Osteoblast (primary cell): Measurements from ENCODE around the gene DEUP1. TPM values are rescaled to one million over a fixed set of nuclear protein-coding genes. Genes with fewer than 3 reads are reported as not detected.

Source experiments
- DNase-seq: peaks from one replicate; pipeline ENCODE4 v3.0.0; 2011; ENCODE audit warnings: low spot score, mixed read lengths; ENCODE audit not compliant: insufficient read length; ENCODE audit errors: missing footprints
- H2AFZ ChIP-seq: 2 replicates; pipeline ENCODE4 v1.6.0; 2011; ENCODE audit warnings: mild to moderate bottlenecking, low read length
- H3K27ac ChIP-seq: 2 replicates; pipeline ENCODE4 v1.5.1; 2011; ENCODE audit warnings: mild to moderate bottlenecking, low read depth, low read length, moderate library complexity
- H3K27me3 ChIP-seq: 2 replicates; pipeline ENCODE4 v1.6.0; 2012; ENCODE audit warnings: mild to moderate bottlenecking, control low read depth, inconsistent platforms, low read length, moderate library complexity; ENCODE audit not compliant: insufficient read depth
- H3K36me3 ChIP-seq: 2 replicates; pipeline ENCODE4 v1.5.1; 2011; ENCODE audit warnings: mild to moderate bottlenecking, low read length, control low read depth, moderate library complexity; ENCODE audit not compliant: insufficient read depth
- H3K4me1 ChIP-seq: 2 replicates; pipeline ENCODE4 v1.5.1; 2011; ENCODE audit warnings: mild to moderate bottlenecking, low read length, control low read depth, moderate library complexity; ENCODE audit not compliant: insufficient read depth
- H3K4me2 ChIP-seq: 2 replicates; pipeline ENCODE4 v1.6.0; 2011; ENCODE audit warnings: mild to moderate bottlenecking, low read length; ENCODE audit not compliant: insufficient read depth
- H3K4me3 ChIP-seq: fragments of 200-600 bp; sonication (generic); 3 replicates; pipeline ENCODE4 v1.5.1; 2012; ENCODE audit warnings: mild to moderate bottlenecking, low read length, inconsistent platforms; ENCODE audit not compliant: insufficient read depth
- H3K79me2 ChIP-seq: 2 replicates; pipeline ENCODE4 v1.6.0; 2012; ENCODE audit warnings: mild to moderate bottlenecking, low read length, control low read depth, inconsistent platforms; ENCODE audit not compliant: insufficient read depth
- H3K9me3 ChIP-seq: 2 replicates; pipeline ENCODE4 v1.5.1; 2011; ENCODE audit warnings: low read depth, low read length, control low read depth
- H4K20me1 ChIP-seq: 2 replicates; pipeline ENCODE4 v1.6.0; 2012; ENCODE audit warnings: mild to moderate bottlenecking, low read length, control low read depth; ENCODE audit not compliant: insufficient read depth
- total RNA-seq: library from RNA; depleted of rRNA; stranded (reverse); fragments of >200 nt; gene quantifications from 2 replicates; pipeline ENCODE4 v1.2.3, GENCODE V29; 2012
- TF ChIP-seq, protein P1 (sequence below): IDR thresholded peaks from 2 replicates; pipeline ENCODE4 v1.5.1; 2011; ENCODE audit warnings: mild to moderate bottlenecking, low read depth, low read length, moderate library complexity; ENCODE audit errors: extremely low read depth

DEUP1 gene
- total RNA-seq, 1 donor: under 0.01 TPM

DNA sequence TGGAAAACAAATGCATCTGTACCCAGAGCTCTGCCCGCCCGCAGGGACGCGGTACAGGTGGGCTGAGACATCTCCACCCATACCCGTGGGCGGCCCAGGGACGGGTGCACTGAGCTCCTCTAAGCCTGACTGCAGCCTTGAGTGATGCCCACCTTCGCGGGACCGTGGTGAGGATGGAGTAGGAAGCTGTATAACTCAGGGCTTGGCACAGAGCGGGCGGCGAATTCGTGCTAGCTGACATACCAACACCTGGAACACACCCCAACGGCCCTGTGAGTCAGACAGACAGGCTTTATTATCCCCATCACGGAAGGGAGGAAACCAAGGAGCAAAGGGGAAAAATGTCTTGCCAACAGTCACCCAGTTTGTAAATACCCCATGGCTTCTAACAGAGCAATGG, 150.7 kb downstream of the DEUP1 start:
- Histone ChIP-seq H3K4me2 (no peak overlapping the region), H3K9me3 (no peaks in the 10 kb centered on the region), H3K79me2 (no peaks in the 10 kb centered on the region), H3K4me1 (no peaks in the 10 kb centered on the region), H3K36me3 (no peaks in the 10 kb centered on the region), H2AFZ (no peak overlapping the region), H3K27ac (no peak overlapping the region), H3K4me3 (no peak overlapping the region), H3K27me3 (no peaks in the 10 kb centered on the region), H4K20me1 (peaks cover 10% of the 10 kb centered on the region)
- TF ChIP-seq, protein P1, sequence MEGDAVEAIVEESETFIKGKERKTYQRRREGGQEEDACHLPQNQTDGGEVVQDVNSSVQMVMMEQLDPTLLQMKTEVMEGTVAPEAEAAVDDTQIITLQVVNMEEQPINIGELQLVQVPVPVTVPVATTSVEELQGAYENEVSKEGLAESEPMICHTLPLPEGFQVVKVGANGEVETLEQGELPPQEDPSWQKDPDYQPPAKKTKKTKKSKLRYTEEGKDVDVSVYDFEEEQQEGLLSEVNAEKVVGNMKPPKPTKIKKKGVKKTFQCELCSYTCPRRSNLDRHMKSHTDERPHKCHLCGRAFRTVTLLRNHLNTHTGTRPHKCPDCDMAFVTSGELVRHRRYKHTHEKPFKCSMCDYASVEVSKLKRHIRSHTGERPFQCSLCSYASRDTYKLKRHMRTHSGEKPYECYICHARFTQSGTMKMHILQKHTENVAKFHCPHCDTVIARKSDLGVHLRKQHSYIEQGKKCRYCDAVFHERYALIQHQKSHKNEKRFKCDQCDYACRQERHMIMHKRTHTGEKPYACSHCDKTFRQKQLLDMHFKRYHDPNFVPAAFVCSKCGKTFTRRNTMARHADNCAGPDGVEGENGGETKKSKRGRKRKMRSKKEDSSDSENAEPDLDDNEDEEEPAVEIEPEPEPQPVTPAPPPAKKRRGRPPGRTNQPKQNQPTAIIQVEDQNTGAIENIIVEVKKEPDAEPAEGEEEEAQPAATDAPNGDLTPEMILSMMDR: no peak
- DNase-seq: no peak

DNA sequence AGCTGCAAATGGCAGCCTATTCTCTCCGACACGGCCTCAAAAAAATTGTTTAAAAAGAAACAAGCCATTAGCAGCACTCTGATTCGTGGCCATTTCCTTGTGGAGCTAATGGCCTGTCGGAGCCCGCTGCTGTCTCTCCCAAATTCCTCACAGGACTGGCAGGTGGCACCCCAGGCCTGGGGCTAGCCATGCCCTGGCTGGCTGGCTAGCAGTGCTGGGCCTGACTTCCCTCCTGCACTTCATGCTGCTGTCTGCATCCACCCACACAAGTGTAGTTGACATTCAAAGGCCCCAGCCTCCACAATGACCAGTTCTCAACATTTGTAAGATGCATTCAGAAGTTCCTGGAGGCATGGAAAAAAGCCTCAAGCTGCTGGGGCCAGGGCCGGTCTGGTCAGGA, 151.2 kb downstream of the DEUP1 start:
- H3K27me3 ChIP-seq: no peaks in the 10 kb centered on the region
- H3K4me2 ChIP-seq: no peak overlapping the region
- TF ChIP-seq, protein P1: no peak
- H4K20me1 ChIP-seq: peaks cover 10% of the 10 kb centered on the region
- no peaks in the 10 kb centered on the region for H3K79me2 ChIP-seq
- H3K4me3 ChIP-seq: no peak overlapping the region
- no peaks in the 10 kb centered on the region for H3K9me3 ChIP-seq
- no peak overlapping the region for H2AFZ ChIP-seq
- H3K36me3 ChIP-seq: no peaks in the 10 kb centered on the region
- no peak for DNase-seq
- no peak overlapping the region for H3K27ac ChIP-seq
- no peaks in the 10 kb centered on the region for H3K4me1 ChIP-seq

DNA sequence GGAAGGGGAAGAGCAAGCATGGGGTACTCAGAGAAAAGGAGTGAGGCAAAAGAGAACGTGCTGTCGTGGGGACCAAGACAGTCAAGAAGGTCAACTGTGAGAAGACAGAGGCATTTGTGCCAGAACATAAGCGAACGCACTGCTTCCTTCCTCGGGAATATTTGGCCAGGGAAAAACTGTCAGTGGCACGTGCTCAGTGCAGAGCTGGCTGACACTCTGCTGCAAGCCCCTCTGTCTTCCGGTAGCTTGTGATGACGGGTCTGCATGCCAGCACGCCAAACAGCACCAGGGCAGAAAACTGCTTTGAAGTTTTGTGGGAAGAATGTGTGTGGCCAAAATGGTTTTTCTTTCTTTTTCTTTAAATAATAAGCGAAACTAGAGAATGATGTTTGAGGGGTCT, 152.0 kb downstream of the DEUP1 start:
- Histone ChIP-seq H3K27me3 (no peaks in the 10 kb centered on the region), H3K27ac (no peak overlapping the region), H4K20me1 (peaks cover 10% of the 10 kb centered on the region), H3K36me3 (no peaks in the 10 kb centered on the region), H3K9me3 (no peaks in the 10 kb centered on the region), H3K4me2 (no peak overlapping the region), H2AFZ (no peak overlapping the region), H3K79me2 (no peaks in the 10 kb centered on the region), H3K4me3 (no peak overlapping the region), H3K4me1 (no peaks in the 10 kb centered on the region)
- TF ChIP-seq, protein P1: no peak
- DNase-seq: no peak

DNA sequence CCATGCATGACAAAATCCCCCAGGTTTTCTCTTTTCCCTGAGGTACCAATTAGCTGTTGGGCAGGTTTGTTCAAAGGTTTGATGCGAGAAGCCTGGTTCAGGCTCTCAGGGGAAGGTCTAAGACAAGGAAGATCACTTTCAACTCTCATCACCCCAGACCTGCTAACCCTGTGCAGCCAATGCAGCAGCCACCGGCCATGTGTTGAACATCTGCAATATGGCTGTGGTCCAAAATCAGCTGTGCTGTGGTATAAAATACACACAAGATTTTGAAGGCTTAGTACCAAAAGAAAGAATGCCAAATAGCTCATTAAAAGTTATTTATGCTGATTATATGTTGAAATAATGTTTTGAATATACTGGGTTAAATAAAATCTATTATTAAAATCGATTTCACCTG, 154.2 kb downstream of the DEUP1 start:
- no peaks in the 10 kb centered on the region for H3K9me3 ChIP-seq
- H4K20me1 ChIP-seq: peaks cover 12% of the 10 kb centered on the region
- no peaks in the 10 kb centered on the region for H3K4me1 ChIP-seq
- no peaks in the 10 kb centered on the region for H3K27me3 ChIP-seq
- no peak overlapping the region for H3K4me3 ChIP-seq
- no peak overlapping the region for H3K27ac ChIP-seq
- no peak for DNase-seq
- no peaks in the 10 kb centered on the region for H3K79me2 ChIP-seq
- no peak overlapping the region for H3K4me2 ChIP-seq
- H3K36me3 ChIP-seq: no peaks in the 10 kb centered on the region
- TF ChIP-seq, protein P1: no peak
- no peak overlapping the region for H2AFZ ChIP-seq
